Thyroid gland (tissue), 4 donors: ENCODE results near the gene ACTR2. TPM values are rescaled to one million over a fixed set of nuclear protein-coding genes. Genes with fewer than 3 reads are reported as not detected.

Experiments
- DNase-seq, 2 donors: peaks; one replicate each; pipeline ENCODE4 v3.0.0-alpha.2; 2019
- H3K27ac ChIP-seq, 3 donors: fragments of 200-600 bp; sonication (generic); 1 replicate in 2 of 3; 2 replicates in 1 of 3; pipeline ENCODE4 v1.5.1; 2016 to 2019; ENCODE audit warnings: mild to moderate bottlenecking in 1 of 3, moderate library complexity in 1 of 3
- H3K27me3 ChIP-seq: fragments of 200-600 bp; sonication (generic); one replicate; pipeline ENCODE4 v1.5.1; 2019
- H3K36me3 ChIP-seq, 2 donors: fragments of 200-600 bp; sonication (generic); one replicate each; pipeline ENCODE4 v1.5.1; 2016 to 2019
- H3K4me1 ChIP-seq, 2 donors: fragments of 200-600 bp; sonication (generic); one replicate each; pipeline ENCODE4 v1.5.1; 2017 to 2019
- H3K4me3 ChIP-seq, 3 donors: fragments of 200-600 bp; sonication (generic); replicated peaks in 1 of 3; 1 replicate in 2 of 3; 2 replicates in 1 of 3; pipeline ENCODE4 v1.5.1; 2016; ENCODE audit warnings: mild to moderate bottlenecking in 1 of 3
- H3K9me3 ChIP-seq: fragments of 200-600 bp; sonication (generic); one replicate; pipeline ENCODE4 v1.5.1; 2017
- POLR2A ChIP-seq, 2 donors: fragments of 450-650 bp; IDR thresholded peaks; one replicate each; pipeline ENCODE4 v1.6.1; 2017; ENCODE audit warnings: antibody characterized with exemption in 2 of 2, mild to moderate bottlenecking in 2 of 2, moderate library complexity in 1 of 2
- WGBS, 2 donors: methylation state at CpG; one replicate each; pipeline ENCODE4 v1.1.5; 2017; 5-methylcytosine and 5-hydroxymethylcytosine counted together
- intact Hi-C: fragments of 100-400 bp; cut with DNase I; formaldehyde crosslinking; loops from one replicate; pipeline ENCODE4 v1.15.1; 2023
- total RNA-seq, 4 donors: library from RNA; depleted of rRNA; stranded (reverse); fragments of >200 nt; gene quantifications; one replicate each; pipeline ENCODE4 v1.2.3, GENCODE V29; 2016
- TF ChIP-seq, protein P1 (sequence below), 6 experiments: fragments of 200-600 bp in 3 of 6; fragments of 450-650 bp in 3 of 6; sonication (generic) in 3 of 6; IDR thresholded peaks; one replicate each; pipeline ENCODE4 v1.5.1; 2016 to 2019; ENCODE audit warnings: antibody characterized with exemption in 6 of 6, mild to moderate bottlenecking in 2 of 6, inconsistent platforms in 1 of 6, moderate library complexity in 1 of 6

Gene ACTR2
- total RNA-seq, 4 donors from 2014 or later: 65.2 to 88.6 (median 74.7) TPM

DNA sequence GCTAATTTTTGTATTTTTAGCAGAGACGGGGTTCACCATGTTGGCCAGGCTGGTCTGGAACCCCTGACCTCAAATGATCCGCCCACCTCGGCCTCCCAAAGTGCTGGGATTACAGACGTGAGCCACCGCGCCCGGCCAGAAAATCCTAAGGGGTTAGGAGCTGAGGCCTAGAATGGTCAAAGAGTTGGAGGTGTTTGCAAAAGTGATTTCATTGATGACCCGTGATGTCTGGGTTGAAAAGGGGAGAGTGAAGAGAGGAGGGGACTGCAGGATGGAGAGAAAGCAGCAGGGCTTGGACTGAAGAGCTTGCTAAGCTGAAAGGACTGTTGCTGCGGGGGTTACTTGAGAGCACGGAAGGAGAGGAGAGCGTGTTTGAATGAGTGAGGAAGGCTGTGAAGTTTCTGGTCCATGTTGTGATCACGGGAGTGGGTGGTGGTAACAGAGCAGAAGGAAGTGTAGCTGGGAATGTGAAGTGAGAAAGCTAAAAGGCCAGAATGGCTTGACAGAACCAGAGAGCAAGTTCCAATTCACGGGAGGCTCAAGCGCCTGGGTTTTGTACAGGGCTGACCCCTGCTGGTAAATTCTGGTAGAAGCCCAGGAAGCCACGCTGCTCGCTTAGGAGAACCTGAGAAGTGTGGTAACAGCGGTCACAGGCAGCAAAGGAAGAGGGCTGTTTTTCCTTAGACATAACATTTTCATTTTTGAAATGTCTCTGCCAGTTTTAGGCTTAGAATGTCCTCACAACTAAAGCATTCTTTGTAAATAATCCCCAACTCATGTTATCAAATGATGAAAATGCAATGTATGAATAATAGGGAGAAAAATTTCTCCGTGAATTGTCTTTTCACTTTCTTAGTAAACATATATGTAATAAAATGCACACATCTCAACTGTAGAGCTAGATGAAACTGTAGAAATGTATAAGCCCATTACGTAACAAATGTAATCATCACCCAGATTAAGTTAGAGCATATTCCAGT, 40.5 kb upstream of the ACTR2 start:
- TF ChIP-seq, protein P1, sequence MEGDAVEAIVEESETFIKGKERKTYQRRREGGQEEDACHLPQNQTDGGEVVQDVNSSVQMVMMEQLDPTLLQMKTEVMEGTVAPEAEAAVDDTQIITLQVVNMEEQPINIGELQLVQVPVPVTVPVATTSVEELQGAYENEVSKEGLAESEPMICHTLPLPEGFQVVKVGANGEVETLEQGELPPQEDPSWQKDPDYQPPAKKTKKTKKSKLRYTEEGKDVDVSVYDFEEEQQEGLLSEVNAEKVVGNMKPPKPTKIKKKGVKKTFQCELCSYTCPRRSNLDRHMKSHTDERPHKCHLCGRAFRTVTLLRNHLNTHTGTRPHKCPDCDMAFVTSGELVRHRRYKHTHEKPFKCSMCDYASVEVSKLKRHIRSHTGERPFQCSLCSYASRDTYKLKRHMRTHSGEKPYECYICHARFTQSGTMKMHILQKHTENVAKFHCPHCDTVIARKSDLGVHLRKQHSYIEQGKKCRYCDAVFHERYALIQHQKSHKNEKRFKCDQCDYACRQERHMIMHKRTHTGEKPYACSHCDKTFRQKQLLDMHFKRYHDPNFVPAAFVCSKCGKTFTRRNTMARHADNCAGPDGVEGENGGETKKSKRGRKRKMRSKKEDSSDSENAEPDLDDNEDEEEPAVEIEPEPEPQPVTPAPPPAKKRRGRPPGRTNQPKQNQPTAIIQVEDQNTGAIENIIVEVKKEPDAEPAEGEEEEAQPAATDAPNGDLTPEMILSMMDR (IDR thresholded peaks at IDR 0.05): peak; percentile 54 to 83 (median 74)
- no peak for TF ChIP-seq POLR2A (IDR thresholded peaks at IDR 0.05)
- DNase-seq: peak; percentile 72 to 82
- no peaks in the 10 kb centered on the region for H3K27me3 ChIP-seq
- 53 to 55% methylated on average over 19 of the region's 19 CpGs for WGBS, 2 donors
- H3K27ac ChIP-seq: no peak overlapping the region
- no peaks in the 10 kb centered on the region for H3K4me1 ChIP-seq
- H3K9me3 ChIP-seq: no peaks in the 10 kb centered on the region
- H3K36me3 ChIP-seq: no peaks in the 10 kb centered on the region
- H3K4me3 ChIP-seq: no peak overlapping the region
- intact Hi-C loops: loop anchor here (5.0 kb wide), 1 partner anchor 260 kb away; no protein-coding TSS in a partner anchor

DNA sequence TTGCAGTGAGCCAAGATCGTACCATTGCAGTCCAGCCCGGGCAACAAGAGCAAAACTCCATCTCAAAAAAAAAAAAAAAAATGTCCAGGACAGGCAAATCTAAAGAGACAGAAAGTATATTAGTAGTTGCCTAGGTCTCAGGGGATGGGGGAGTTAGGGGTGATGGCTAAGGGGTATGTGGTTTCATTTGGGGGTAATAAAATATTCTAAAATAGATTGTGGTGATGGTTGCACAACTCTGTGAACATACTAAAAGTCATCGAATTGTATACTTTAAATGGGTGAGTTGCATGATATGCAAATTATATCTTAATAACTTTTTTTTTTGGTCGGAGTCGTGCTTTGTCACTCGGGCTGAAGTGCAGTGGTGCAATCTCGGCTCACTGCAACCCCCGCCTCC, 34.2 kb upstream of the ACTR2 start:
- no peak overlapping the region for H3K4me3 ChIP-seq
- no peaks in the 10 kb centered on the region for H3K36me3 ChIP-seq
- H3K27me3 ChIP-seq: no peaks in the 10 kb centered on the region
- no peaks in the 10 kb centered on the region for H3K4me1 ChIP-seq
- TF ChIP-seq POLR2A (IDR thresholded peaks at IDR 0.05): no peak
- TF ChIP-seq, protein P1 (IDR thresholded peaks at IDR 0.05): no peak
- no peak overlapping the region for H3K27ac ChIP-seq
- intact Hi-C loops: no loop called here
- 89 to 91% methylated on average over 8 of the region's 8 CpGs for WGBS, 2 donors
- no peaks in the 10 kb centered on the region for H3K9me3 ChIP-seq
- no peak for DNase-seq

DNA sequence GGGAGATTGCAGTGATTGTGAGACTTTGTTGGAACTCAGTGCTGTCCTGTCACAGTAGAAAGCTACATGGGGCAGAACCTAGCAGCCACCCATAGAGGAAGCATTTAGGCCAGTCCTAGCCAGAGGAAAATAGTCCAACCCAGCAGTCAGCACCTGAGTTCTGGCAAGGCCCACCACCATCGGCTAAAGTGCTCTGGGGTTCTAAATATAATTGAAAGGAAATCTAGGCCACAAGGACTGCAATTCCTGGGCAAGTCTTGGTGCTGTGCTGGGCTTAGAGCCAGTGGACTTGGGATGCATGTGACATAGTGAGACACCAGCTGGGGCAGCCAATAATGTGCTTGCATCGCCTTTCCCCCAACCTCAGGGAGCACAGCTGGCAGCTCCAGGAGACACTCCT, 28.9 kb upstream of the ACTR2 start:
- Histone ChIP-seq H3K36me3 (no peaks in the 10 kb centered on the region), H3K4me1 (no peaks in the 10 kb centered on the region), H3K27ac (no peak overlapping the region), H3K4me3 (no peak overlapping the region), H3K27me3 (no peaks in the 10 kb centered on the region), H3K9me3 (no peaks in the 10 kb centered on the region)
- 81 to 93% methylated on average over 2 of the region's 2 CpGs for WGBS, 2 donors
- no peak for DNase-seq
- TF ChIP-seq, protein P1 (IDR thresholded peaks at IDR 0.05): no peak
- no peak for TF ChIP-seq POLR2A (IDR thresholded peaks at IDR 0.05)
- intact Hi-C loops: no loop called here

DNA sequence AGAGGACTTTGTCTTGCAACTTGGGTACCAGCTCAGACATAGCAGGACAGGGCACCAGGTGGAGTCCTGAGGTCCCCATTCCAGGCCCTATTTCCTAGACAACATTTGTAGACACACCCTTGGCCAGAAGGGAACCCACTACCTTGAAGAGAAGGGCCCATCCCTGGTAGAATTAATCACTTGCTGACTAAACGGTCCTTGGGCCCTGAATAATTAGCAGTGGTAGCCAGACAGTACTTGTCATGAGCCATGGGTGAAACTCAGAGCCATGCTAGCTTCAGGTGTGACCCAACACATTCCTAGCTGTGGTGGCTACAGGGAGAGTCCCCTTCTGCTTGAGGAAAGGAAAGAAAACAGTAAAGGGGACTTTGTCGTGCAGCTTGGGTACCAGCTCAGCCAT, 28.5 kb upstream of the ACTR2 start:
- Histone ChIP-seq H3K9me3 (no peaks in the 10 kb centered on the region), H3K27ac (no peak overlapping the region), H3K4me1 (no peaks in the 10 kb centered on the region), H3K36me3 (no peaks in the 10 kb centered on the region), H3K27me3 (no peaks in the 10 kb centered on the region), H3K4me3 (no peak overlapping the region)
- TF ChIP-seq, protein P1 (IDR thresholded peaks at IDR 0.05): no peak
- no peak for TF ChIP-seq POLR2A (IDR thresholded peaks at IDR 0.05)
- 75 to 89% methylated on average over 2 of the region's 2 CpGs for WGBS, 2 donors
- no peak for DNase-seq
- intact Hi-C loops: no loop called here

DNA sequence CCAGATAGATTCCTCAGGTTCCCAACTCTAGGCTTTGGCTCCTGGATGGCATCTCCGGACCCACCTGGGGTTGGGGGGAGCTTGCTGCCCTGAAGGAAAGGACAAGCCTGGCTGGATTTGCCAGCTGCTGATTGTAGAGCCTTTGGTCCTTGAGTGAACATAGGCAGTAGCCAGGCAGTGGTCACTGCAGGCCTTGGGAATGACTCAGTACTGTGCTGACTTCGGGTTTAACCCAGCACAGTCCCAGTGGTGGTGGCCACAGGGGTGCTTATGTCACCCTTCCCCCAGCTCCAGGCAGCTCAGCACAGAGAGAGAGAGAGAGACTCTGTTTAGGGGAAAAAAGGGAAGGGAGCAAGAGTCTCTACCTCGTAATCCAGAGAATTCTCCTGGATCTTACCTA, 27.7 kb upstream of the ACTR2 start:
- Histone ChIP-seq H3K36me3 (no peaks in the 10 kb centered on the region), H3K9me3 (no peaks in the 10 kb centered on the region), H3K4me3 (no peak overlapping the region), H3K27me3 (no peaks in the 10 kb centered on the region), H3K27ac (no peak overlapping the region), H3K4me1 (no peaks in the 10 kb centered on the region)
- intact Hi-C loops: no loop called here
- 74 to 89% methylated on average over 2 to 3 of the region's 3 CpGs for WGBS, 2 donors
- DNase-seq: no peak
- no peak for TF ChIP-seq POLR2A (IDR thresholded peaks at IDR 0.05)
- TF ChIP-seq, protein P1 (IDR thresholded peaks at IDR 0.05): no peak
